Right lobe of liver (tissue), 4 donors: Measurements from ENCODE around the gene MTM1.

ENCODE experiments used
- POLR2A ChIP-seq: fragments of 450-650 bp; IDR thresholded peaks from one replicate; pipeline ENCODE4 v1.6.1; 2017; ENCODE audit warnings: antibody characterized with exemption, mild to moderate bottlenecking
- TF ChIP-seq, protein P1 (sequence below), 4 donors: fragments of 200-600 bp in 3 of 4; fragments of 450-650 bp in 1 of 4; IDR thresholded peaks; one replicate each; pipeline versions ENCODE4 v1.5.1 to v1.8.0; 2016 to 2022; ENCODE audit warnings: antibody characterized with exemption in 4 of 4, mild to moderate bottlenecking in 2 of 4
- donor health status: DM: no; HTN: no; CAD: no.
- donor health status: DM: no; HTN: no; CAD: no.
- donor health status: DM: no; HTN: yes; CAD: no.

DNA sequence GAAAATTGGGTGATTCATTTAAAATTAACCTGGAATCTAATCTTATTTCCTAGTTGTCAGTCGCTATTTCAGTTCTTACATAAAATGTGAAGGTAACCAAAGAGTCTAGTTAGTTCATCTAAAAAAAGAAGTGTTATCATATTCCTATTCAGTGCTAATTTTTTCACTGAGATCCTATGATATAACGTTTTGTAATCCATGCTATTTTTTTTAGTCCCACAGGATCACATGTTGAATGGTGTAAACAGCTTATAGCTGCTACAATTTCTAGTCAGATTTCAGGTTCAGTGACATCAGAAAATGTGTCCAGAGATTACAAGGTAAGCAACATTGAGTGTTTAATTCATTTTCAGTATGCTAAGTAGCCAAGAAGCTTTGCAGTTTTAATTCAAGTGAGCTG lies 130.6 kb downstream of the MTM1 start:
- TF ChIP-seq, protein P1, sequence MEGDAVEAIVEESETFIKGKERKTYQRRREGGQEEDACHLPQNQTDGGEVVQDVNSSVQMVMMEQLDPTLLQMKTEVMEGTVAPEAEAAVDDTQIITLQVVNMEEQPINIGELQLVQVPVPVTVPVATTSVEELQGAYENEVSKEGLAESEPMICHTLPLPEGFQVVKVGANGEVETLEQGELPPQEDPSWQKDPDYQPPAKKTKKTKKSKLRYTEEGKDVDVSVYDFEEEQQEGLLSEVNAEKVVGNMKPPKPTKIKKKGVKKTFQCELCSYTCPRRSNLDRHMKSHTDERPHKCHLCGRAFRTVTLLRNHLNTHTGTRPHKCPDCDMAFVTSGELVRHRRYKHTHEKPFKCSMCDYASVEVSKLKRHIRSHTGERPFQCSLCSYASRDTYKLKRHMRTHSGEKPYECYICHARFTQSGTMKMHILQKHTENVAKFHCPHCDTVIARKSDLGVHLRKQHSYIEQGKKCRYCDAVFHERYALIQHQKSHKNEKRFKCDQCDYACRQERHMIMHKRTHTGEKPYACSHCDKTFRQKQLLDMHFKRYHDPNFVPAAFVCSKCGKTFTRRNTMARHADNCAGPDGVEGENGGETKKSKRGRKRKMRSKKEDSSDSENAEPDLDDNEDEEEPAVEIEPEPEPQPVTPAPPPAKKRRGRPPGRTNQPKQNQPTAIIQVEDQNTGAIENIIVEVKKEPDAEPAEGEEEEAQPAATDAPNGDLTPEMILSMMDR (IDR thresholded peaks at IDR 0.05): no peak
- TF ChIP-seq POLR2A: no peak
